HepG2 (cell line): ENCODE measurements around the gene COPS6. TPM values are rescaled to one million over a fixed set of nuclear protein-coding genes. Genes with fewer than 3 reads are reported as not detected.

Experiments
- AKNA ChIP-seq: sonication (generic); formaldehyde crosslinking; IDR thresholded peaks from 2 replicates; pipeline ENCODE4 v1.4.0; 2020; ENCODE audit warnings: missing genetic modification reagents, borderline replicate concordance
- FOXC1 ChIP-seq: sonication (generic); formaldehyde crosslinking; IDR thresholded peaks from 2 replicates; pipeline ENCODE4 v1.8.0; 2022; ENCODE audit warnings: mild to moderate bottlenecking, missing genetic modification reagents, borderline replicate concordance
- KDM6A ChIP-seq: IDR thresholded peaks from 2 replicates; pipeline ENCODE4 v1.6.1; 2016; ENCODE audit warnings: low read depth
- KLF11 ChIP-seq: IDR thresholded peaks from 2 replicates; pipeline ENCODE4 v1.6.1; 2016; ENCODE audit warnings: missing compliant biosample characterization
- LRRFIP1 ChIP-seq: sonication (generic); formaldehyde crosslinking; conservative IDR thresholded peaks from 2 replicates; pipeline ENCODE4 v1.4.0; 2020; ENCODE audit warnings: missing genetic modification reagents
- MLLT10 ChIP-seq: sonication (generic); formaldehyde crosslinking; IDR thresholded peaks from 2 replicates; pipeline ENCODE4 v1.4.0; 2020; ENCODE audit warnings: missing genetic modification reagents
- NKX3-1 ChIP-seq: sonication (generic); formaldehyde crosslinking; IDR thresholded peaks from 2 replicates; pipeline ENCODE4 v1.5.0; 2020; ENCODE audit warnings: missing genetic modification reagents
- SNAI1 ChIP-seq: sonication (generic); formaldehyde crosslinking; IDR thresholded peaks from 2 replicates; pipeline ENCODE4 v1.5.0; 2020; ENCODE audit warnings: mild to moderate bottlenecking, missing genetic modification reagents, borderline replicate concordance
- SP4 ChIP-seq: sonication (generic); formaldehyde crosslinking; IDR thresholded peaks from 2 replicates; pipeline ENCODE4 v1.8.1; 2023; ENCODE audit warnings: mild to moderate bottlenecking, missing genetic modification reagents
- TEAD2 ChIP-seq: sonication (generic); formaldehyde crosslinking; IDR thresholded peaks from 2 replicates; pipeline ENCODE4 v1.9.0; 2021; ENCODE audit warnings: missing genetic modification reagents
- TFDP2 ChIP-seq: sonication (generic); formaldehyde crosslinking; IDR thresholded peaks from 2 replicates; pipeline ENCODE4 v1.4.0; 2020; ENCODE audit warnings: missing genetic modification reagents
- ZFP41 ChIP-seq: sonication (generic); formaldehyde crosslinking; IDR thresholded peaks from 2 replicates; pipeline ENCODE4 v1.4.0; 2020; ENCODE audit warnings: mild to moderate bottlenecking, missing genetic modification reagents, borderline replicate concordance
- ZNF256 ChIP-seq: sonication (generic); formaldehyde crosslinking; conservative IDR thresholded peaks from 2 replicates; pipeline ENCODE4 v1.4.0; 2020; ENCODE audit warnings: missing genetic modification reagents
- ZNF260 ChIP-seq: sonication (generic); formaldehyde crosslinking; IDR thresholded peaks from 2 replicates; pipeline ENCODE4 v1.4.0; 2020; ENCODE audit warnings: missing genetic modification reagents, low read depth, mild to moderate bottlenecking, borderline replicate concordance
- ZNF335 ChIP-seq: sonication (generic); formaldehyde crosslinking; IDR thresholded peaks from 2 replicates; pipeline ENCODE4 v1.4.0; 2020; ENCODE audit warnings: missing genetic modification reagents
- ZNF720 ChIP-seq: sonication (generic); formaldehyde crosslinking; IDR thresholded peaks from 2 replicates; pipeline ENCODE4 v1.4.0; 2020; ENCODE audit warnings: missing genetic modification reagents
- ZSCAN21 ChIP-seq: sonication (generic); formaldehyde crosslinking; IDR thresholded peaks from 2 replicates; pipeline ENCODE4 v1.8.0; 2022; ENCODE audit warnings: mild to moderate bottlenecking, missing genetic modification reagents, moderate library complexity, borderline replicate concordance
- ZSCAN30 ChIP-seq: sonication (generic); formaldehyde crosslinking; IDR thresholded peaks from 2 replicates; pipeline ENCODE4 v1.5.0; 2020; ENCODE audit warnings: mild to moderate bottlenecking, missing genetic modification reagents
- polyA plus RNA-seq, 8 experiments: library from polyadenylated mRNA; depleted of rRNA in 3 of 8; stranded (reverse) in 7 of 8; unstranded in 1 of 8; fragments of >200 nt; fragmentation: Illumina TruSeq in 4 of 8; extraction: Trizol in 4 of 8; gene quantifications; 2 replicates each; pipeline versions ENCODE4 v1.2.1 to v1.2.3, GENCODE V29; 2011 to 2016; ENCODE audit warnings: low read depth in 4 of 8, missing spikeins in 1 of 8, mixed read lengths in 1 of 8; ENCODE audit not compliant: insufficient read depth in 1 of 8
- total RNA-seq, 5 experiments: library from RNA; depleted of rRNA; stranded (reverse); fragments of >200 nt; fragmentation: Illumina TruSeq; extraction: Trizol; gene quantifications; 2 replicates each; pipeline ENCODE4 v1.2.3, GENCODE V29; 2016; ENCODE audit warnings: low read depth in 1 of 5

The COPS6 gene
- total and polyA plus RNA-seq, 2 of the 13 experiments (the other 11 are each of a cell fraction or from before 2014, with no cell fraction given), result 33.4 to 117 TPM

- TF ChIP-seq LRRFIP1 (CRISPR knock-in tag) (no peak), ZFP41 (CRISPR knock-in tag) (no peak), ZNF256 (CRISPR knock-in tag) (no peak), KLF11 (CRISPR knock-in tag) (no peak), FOXC1 (CRISPR knock-in tag) (no peak), AKNA (CRISPR knock-in tag) (no peak), NKX3-1 (CRISPR knock-in tag) (no peak), KDM6A (no peak), ZSCAN30 (CRISPR knock-in tag) (no peak), ZNF260 (CRISPR knock-in tag) (no peak), TFDP2 (peak; percentile 37; the same call in 1 of the 2 replicates), TEAD2 (CRISPR knock-in tag) (no peak), SNAI1 (CRISPR knock-in tag) (no peak), MLLT10 (CRISPR knock-in tag) (no peak), SP4 (CRISPR knock-in tag) (no peak), ZNF720 (CRISPR knock-in tag) (no peak), ZSCAN21 (CRISPR knock-in tag) (0 out of 2 replicates have a peak, but pooled peaks have one; percentile 55), ZNF335 (CRISPR knock-in tag) (no peak)
Measured at GRCh38 chr7:100122067-100122466, 33.3 kb downstream of the COPS6 start (continued).
